ENCODE results near the gene DLAT. TPM values are rescaled to one million over a fixed set of nuclear protein-coding genes. Genes with fewer than 3 reads are reported as not detected.
A peak's percentile ranks its signal among the peaks of the same experiment; 100 is the strongest.

DLAT gene
- 10 to 100 TPM; 18.1 to 32.1 (median 23.8) TPM for total RNA-seq

GRCh38 chr11:112024773-112025678, at the start of gene DLAT:
DLAT (plus strand) TSS chr11:112025408; CDS start chr11:112025473, 65 bp downstream.
- intact Hi-C loops (cut with DNase I; ENCODE audit: low total_unique reads): no loop called here
- H3K4me3 ChIP-seq (ENCODE audit: low read depth, poor library complexity, severe bottlenecking): peak within 1 kb of the TSS; percentile 61
- TF ChIP-seq POLR2A (IDR thresholded peaks at IDR 0.05) (no peak), CTCF (IDR thresholded peaks at IDR 0.05) (no peak)

GRCh38 chr11:111976119-111976766, 49.0 kb upstream of the DLAT start:
- no peak for DNase-seq (ENCODE audit: low spot score in 2 of 2)
- 45 to 48% methylated on average over 7 of the region's 7 CpGs for WGBS, 2 donors
- H3K4me3 ChIP-seq (ENCODE audit: low read depth, poor library complexity, severe bottlenecking): no peak overlapping the region
- intact Hi-C loops (cut with DNase I; ENCODE audit: low total_unique reads): no loop called here
- TF ChIP-seq POLR2A (IDR thresholded peaks at IDR 0.05) (no peak), CTCF (IDR thresholded peaks at IDR 0.05) (no peak)

More at GRCh38 chr11:112024773-112025678, at the start of gene DLAT:
- WGBS, 2 donors: 0% methylated on average over 55 to 58 of the region's 71 CpGs
- DNase-seq (ENCODE audit: low spot score in 2 of 2): peak; percentile 78 to 96

GRCh38 chr11:111976767-111977145, 48.5 kb upstream of the DLAT start:
- no peak overlapping the region for H3K4me3 ChIP-seq (ENCODE audit: low read depth, poor library complexity, severe bottlenecking)
- peak in 1 of 2 donors; percentile 87 for DNase-seq (ENCODE audit: low spot score in 2 of 2)
- intact Hi-C loops (cut with DNase I; ENCODE audit: low total_unique reads): no loop called here
- WGBS, 2 donors: 8 to 10% methylated on average over 13 to 21 of the region's 21 CpGs
- TF ChIP-seq CTCF (IDR thresholded peaks at IDR 0.05): no peak
- no peak for TF ChIP-seq POLR2A (IDR thresholded peaks at IDR 0.05)

- TF ChIP-seq POLR2A (IDR thresholded peaks at IDR 0.05): no peak
- no peak for TF ChIP-seq CTCF (IDR thresholded peaks at IDR 0.05)
- H3K4me3 ChIP-seq (ENCODE audit: low read depth, poor library complexity, severe bottlenecking): peak overlapping the region; percentile 46
- DNase-seq (ENCODE audit: low spot score in 2 of 2): peak; percentile 43 to 91
- intact Hi-C loops (cut with DNase I; ENCODE audit: low total_unique reads): no loop called here
- whole genome bisulfite sequencing, 2 donors: 4 to 5% methylated on average over 14 to 17 of the region's 65 CpGs
These were observed 47.8 kb upstream of the DLAT start for GRCh38 chr11:111977146-111978027.

GRCh38 chr11:111978028-111978771, 47.0 kb upstream of the DLAT start:
- intact Hi-C loops (cut with DNase I; ENCODE audit: low total_unique reads): no loop called here
- TF ChIP-seq CTCF (IDR thresholded peaks at IDR 0.05) (no peak), POLR2A (IDR thresholded peaks at IDR 0.05) (no peak)
- peak overlapping the region; percentile 46 for H3K4me3 ChIP-seq (ENCODE audit: low read depth, poor library complexity, severe bottlenecking)
- WGBS, 2 donors: 8 to 9% methylated on average over 8 of the region's 8 CpGs
- peak; percentile 64 to 87 for DNase-seq (ENCODE audit: low spot score in 2 of 2)

All from lower leg skin (tissue), 4 donors.